ENCODE measurements around the gene MORC3.

The MORC3 gene

GRCh38 chr21:36423771-36424433, 103.9 kb downstream of the MORC3 start:
- DNase-seq (ENCODE audit: low read depth in 2 of 2) = no peak

GRCh38 chr21:36424592-36424991, 104.6 kb downstream of the MORC3 start:
- no peak for DNase-seq (ENCODE audit: low read depth in 2 of 2)

- peak in 1 of 2 experiments; percentile 16 for DNase-seq (ENCODE audit: low read depth in 2 of 2)
These were observed 105.3 kb downstream of the MORC3 start for GRCh38 chr21:36425286-36425685.

Data from fibroblast of skin of left quadriceps (primary cell).